ENCODE data around the gene AARS2. TPM values are rescaled to one million over a fixed set of nuclear protein-coding genes. Genes with fewer than 3 reads are reported as not detected.
A peak's percentile ranks its signal among the peaks of the same experiment; 100 is the strongest.

AARS2 gene
- polyA plus RNA-seq, 3 donors from 2014 or later, result 3.1 to 12.4 (median 5.0) TPM

DNA sequence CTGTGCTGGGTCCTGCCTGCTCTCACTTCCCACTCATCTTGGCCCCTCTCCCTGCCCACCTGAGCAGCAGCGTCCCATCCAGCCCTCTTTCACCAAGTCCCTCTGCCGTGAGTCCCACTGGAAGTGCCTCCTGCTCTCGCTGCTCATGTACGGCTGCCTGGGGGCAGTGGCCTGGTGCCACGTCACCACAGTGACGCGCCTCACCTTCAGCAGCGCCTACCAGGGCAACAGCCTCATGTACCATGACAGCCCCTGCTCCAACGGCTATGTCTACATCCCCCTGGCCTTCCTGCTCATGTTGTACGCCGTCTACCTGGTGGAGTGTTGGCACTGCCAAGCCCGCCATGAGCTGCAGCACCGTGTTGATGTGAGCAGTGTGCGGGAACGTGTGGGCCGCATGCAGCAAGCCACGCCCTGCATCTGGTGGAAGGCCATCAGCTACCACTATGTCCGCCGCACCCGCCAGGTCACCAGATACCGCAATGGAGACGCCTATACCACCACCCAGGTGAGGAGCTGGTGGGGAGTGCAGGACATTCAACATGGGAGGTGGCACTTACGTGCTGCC is 40.1 kb downstream of the AARS2 start:
- Mint-ChIP-seq H3K4me3 (peak overlapping the region in 1 of 5 donors; percentile 46), H3K9me3 (no peaks in the 10 kb centered on the region), H3K27me3 (ENCODE audit: low read depth in 3 of 3) (peaks cover 15 to 42% (median 25%) of the 10 kb centered on the region in 3 donors), H3K36me3 (peaks cover 0 to 4% (median 0%) of the 10 kb centered on the region in 3 donors), H3K4me1 (peaks cover 12 to 13% of the 10 kb centered on the region in 2 donors), H3K27ac (no peak overlapping the region)
- DNase-seq, result no peak

DNA sequence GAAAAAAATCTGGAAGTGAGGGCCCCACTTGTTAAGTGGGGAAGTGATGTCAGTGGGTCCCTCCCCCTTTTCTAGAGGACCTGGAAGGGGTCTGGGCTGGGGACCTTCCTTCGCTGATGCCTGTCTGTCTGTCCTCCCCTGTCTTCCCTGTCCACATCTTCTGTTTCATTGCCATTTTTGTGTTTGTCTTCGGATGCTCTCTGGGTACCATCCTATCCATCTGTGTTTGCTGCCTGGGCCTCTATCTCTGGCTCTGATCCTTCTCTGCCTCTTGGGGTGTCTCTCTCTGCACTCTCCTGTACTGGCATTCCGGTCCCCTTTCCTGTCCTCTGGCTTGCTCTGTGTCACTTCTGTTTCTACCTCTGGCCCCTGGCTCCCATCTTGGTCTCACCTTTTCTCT is 40.6 kb downstream of the AARS2 start:
- peaks cover 15 to 38% (median 25%) of the 10 kb centered on the region in 3 donors for H3K27me3 Mint-ChIP-seq (ENCODE audit: low read depth in 3 of 3)
- H3K36me3 Mint-ChIP-seq, result peaks cover 0 to 4% (median 0%) of the 10 kb centered on the region in 3 donors
- peak overlapping the region in 3 of 5 donors; percentile 15 to 37 (median 30) for H3K4me3 Mint-ChIP-seq
- H3K4me1 Mint-ChIP-seq, result peaks cover 13 to 14% of the 10 kb centered on the region in 2 donors
- no peak overlapping the region for H3K27ac Mint-ChIP-seq
- H3K9me3 Mint-ChIP-seq, result no peaks in the 10 kb centered on the region
- no peak for DNase-seq

DNA sequence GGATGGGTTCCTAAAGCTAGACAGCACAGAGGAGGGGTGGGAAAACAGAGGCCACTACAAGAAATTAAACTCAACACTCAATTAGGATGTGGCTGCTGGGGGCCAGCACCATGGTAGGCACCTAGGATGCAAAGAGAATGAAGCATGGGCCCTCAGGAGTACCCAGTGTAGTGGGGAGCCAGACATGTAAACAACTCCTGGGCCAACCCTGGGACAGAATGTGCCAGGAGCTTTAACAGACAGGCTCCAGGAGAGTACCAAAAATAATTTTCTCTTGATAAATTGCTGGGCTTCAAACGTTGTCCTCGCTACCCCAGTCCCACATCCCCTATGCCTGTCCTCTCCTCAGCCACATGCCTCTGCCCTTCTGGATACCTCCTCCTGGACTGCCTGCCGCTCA is 41.2 kb downstream of the AARS2 start:
- H3K27me3 Mint-ChIP-seq (ENCODE audit: low read depth in 3 of 3), result peaks cover 15 to 32% (median 25%) of the 10 kb centered on the region in 3 donors
- no peak for DNase-seq
- H3K36me3 Mint-ChIP-seq, result peaks cover 0 to 4% (median 0%) of the 10 kb centered on the region in 3 donors
- H3K27ac Mint-ChIP-seq, result no peak overlapping the region
- no peaks in the 10 kb centered on the region for H3K9me3 Mint-ChIP-seq
- H3K4me1 Mint-ChIP-seq, result peaks cover 13 to 14% of the 10 kb centered on the region in 2 donors
- H3K4me3 Mint-ChIP-seq, result peak overlapping the region in 1 of 5 donors; percentile 44

DNA sequence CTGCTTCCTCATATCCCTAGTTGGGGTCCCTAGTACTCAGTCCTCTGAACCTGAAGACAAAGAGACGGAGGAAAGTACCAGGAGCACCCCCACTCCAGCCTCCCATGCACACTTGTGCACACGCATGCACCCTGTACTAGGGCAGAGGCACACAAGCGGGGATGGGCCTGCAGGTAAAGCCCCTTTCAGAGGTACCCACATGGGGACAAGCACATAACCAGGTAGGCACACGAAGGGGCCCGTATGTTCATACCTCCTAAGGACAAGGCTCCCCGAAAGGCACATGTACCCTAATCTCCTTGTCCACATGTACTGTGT is 41.8 kb downstream of the AARS2 start:
- peak overlapping the region; percentile 68 to 81 (median 70) for H3K4me3 Mint-ChIP-seq
- H3K27ac Mint-ChIP-seq, result peak overlapping the region in 1 of 6 donors; percentile 50
- peaks cover 13 to 19% of the 10 kb centered on the region in 2 donors for H3K4me1 Mint-ChIP-seq
- H3K36me3 Mint-ChIP-seq, result peaks cover 0 to 4% (median 0%) of the 10 kb centered on the region in 3 donors
- no peak for DNase-seq
- H3K27me3 Mint-ChIP-seq (ENCODE audit: low read depth in 3 of 3), result peaks cover 12 to 35% (median 23%) of the 10 kb centered on the region in 3 donors
- H3K9me3 Mint-ChIP-seq, result no peaks in the 10 kb centered on the region

DNA sequence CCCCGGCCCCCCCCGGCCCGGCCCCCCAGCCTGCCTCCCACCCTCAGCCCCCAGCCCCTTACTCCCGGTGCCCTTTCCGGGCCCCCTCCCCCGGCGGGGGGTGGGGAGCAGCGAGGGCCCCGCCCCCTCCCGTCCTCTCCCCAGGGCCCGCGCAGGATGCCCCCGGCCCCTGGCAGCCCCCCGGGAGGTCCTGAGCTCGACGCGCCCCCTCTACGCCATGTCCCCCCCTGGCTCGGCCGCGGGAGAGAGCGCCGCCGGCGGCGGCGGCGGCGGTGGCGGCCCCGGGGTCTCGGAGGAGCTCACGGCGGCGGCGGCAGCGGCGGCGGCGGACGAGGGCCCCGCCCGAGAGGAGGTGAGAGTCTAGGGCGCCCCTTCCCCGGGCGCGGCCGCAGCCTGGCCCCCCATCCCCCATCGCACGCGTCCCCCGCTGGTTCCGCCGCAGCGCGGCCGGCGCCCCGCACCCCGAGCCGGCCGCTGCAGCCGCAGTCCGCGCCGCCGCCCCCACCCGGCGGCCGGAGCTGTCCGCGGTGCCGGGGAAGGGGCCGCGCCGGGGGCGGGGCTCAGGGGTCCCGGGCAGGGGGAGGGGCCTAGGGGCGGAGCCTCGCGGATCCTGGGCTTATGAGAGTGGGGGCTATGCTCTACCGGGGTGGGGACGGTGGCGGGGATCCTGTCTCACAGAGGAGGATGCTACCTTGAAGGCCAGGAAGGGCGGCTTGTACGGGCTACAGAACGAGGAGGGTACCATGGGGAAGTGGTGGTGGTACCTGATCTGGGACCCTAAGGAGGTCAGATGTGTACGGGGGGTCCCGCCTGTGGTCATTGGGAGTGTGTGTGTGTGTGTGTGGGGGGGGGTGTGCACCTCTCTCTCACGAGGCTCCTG is 42.4 kb downstream of the AARS2 start:
- no peak overlapping the region for H3K27ac Mint-ChIP-seq
- DNase-seq, result no peak
- H3K4me3 Mint-ChIP-seq, result peak overlapping the region; percentile 68 to 81 (median 70)
- no peaks in the 10 kb centered on the region for H3K9me3 Mint-ChIP-seq
- H3K4me1 Mint-ChIP-seq, result peaks cover 18 to 22% of the 10 kb centered on the region in 2 donors
- H3K36me3 Mint-ChIP-seq, result peaks cover 0 to 4% (median 0%) of the 10 kb centered on the region in 3 donors
- peaks cover 12 to 35% (median 23%) of the 10 kb centered on the region in 3 donors for H3K27me3 Mint-ChIP-seq (ENCODE audit: low read depth in 3 of 3)

DNA sequence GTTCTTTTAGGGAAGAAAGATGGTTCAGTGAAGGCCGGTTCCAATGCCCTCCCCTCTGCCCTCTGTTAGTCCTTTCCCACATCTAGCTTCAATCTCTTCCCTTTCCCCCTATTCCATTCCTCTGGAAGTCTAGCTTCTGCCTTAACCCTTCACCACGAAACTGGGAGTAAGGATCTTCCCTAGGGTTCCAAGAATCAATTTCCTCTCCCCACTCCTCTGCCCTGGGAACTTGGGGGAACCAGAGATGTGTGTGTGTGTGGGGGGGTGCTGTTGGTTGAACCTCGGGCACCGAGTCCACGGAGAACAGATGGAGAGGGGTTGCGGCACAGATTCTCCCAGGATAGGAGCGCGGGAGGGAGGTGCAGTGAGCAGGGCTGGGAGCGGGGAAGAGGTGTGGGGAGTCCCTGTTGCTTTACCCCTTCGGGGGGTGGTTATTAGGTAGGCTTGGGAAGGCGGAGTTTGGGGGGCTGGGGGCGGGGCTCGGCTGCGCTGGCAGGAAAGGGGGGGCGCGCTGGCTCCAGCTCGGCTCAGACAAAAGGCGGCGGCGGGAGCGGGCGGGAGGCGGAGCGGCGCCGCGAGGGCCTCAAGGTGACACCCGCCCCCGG is 43.1 kb downstream of the AARS2 start, which contains the start of gene TMEM151B:
TMEM151B (plus strand) TSS at position 530 of the 605 bp plus-strand sequence. CDS start 293 bp downstream, outside the sequence.
- H3K9me3 Mint-ChIP-seq, result no peaks in the 10 kb centered on the region
- H3K4me3 Mint-ChIP-seq, result peak within 1 kb of the TSS; percentile 68 to 81 (median 70)
- H3K27ac Mint-ChIP-seq, result no peak within 1 kb of the TSS
- H3K27me3 Mint-ChIP-seq (ENCODE audit: low read depth in 3 of 3), result peaks cover 12 to 35% (median 28%) of the 10 kb centered on the region in 3 donors
- DNase-seq, result no peak
- peaks cover 0 to 4% (median 0%) of the 10 kb centered on the region in 3 donors for H3K36me3 Mint-ChIP-seq
- peaks cover 19 to 22% of the 10 kb centered on the region in 2 donors for H3K4me1 Mint-ChIP-seq

DNA sequence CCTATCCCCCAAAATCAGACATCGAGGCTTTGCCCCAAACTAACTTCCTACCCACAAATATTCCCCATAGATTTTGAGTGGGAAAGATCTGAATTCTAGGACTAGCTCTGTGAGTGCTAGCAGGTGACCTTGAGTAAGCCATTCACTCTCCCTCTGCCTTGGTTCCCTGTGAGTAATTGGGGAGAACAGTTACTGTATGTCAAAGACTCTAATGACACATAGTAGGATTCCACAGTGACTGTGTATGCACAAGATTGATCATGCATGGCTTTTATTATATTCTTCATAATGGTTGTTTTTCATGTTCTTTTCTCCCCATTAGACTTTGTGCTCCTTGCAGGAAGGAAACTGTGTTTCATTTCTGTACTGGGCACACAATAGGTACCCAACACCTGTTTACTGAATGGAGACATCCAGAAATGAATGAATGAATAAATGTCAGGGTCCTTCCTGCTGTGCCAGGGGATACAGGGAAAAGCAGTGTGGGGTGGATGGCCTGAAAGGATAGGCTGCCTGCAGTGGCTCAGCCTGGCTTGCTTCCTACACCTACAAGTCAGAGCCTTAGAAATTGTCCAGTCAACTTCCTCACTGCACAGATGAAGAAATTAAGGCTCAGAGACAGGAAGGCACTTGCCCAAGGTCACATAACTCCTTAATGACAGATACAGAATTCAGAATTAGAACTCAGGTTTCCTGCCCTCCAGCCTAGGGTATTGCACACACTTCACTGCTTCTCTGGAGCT is 43.8 kb downstream of the AARS2 start:
- peaks cover 0 to under 1% (median 0%) of the 10 kb centered on the region in 3 donors for H3K36me3 Mint-ChIP-seq

DNA sequence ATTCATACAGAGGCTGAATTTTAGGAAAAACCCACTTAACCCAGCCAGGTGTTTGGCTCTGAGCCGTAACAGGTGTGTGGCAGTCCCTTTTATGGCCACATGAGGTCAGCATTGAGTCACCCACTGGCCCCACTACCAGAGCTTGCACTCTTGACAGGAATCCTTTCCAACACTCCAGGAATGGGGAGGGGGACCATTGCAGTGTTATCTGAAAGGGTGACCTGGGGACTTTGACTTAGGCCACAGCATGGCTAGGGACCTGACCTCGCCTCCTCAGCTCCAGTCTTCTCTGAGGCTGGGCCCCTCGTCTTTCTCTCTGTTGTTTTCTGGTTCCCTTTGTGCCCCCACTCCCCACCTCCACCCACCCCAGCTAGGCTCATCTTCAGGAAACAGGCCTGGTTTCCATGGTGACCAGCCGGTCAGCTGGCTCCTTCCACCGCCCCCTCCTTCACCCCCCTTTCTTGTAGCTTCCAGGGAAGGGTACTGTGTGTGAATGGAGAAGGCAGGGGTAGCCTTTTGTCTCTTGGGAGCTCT is 45.0 kb downstream of the AARS2 start:
- H3K27me3 Mint-ChIP-seq (ENCODE audit: low read depth in 3 of 3), result peaks cover 9 to 30% (median 21%) of the 10 kb centered on the region in 3 donors
- H3K4me3 Mint-ChIP-seq, result peak overlapping the region in 1 of 5 donors; percentile 18
- H3K36me3 Mint-ChIP-seq, result no peaks in the 10 kb centered on the region
- peak; percentile 48 to 52 (median 49) for DNase-seq
- peaks cover 0 to 2% (median 0%) of the 10 kb centered on the region in 6 donors for H3K9me3 Mint-ChIP-seq
- peaks cover 31 to 37% of the 10 kb centered on the region in 2 donors for H3K4me1 Mint-ChIP-seq
- H3K27ac Mint-ChIP-seq, result peak overlapping the region in 3 of 6 donors; percentile 36 to 61 (median 58)

More for the DNA sequence above, 43.8 kb downstream of the AARS2 start:
- H3K27ac Mint-ChIP-seq, result no peak overlapping the region
- H3K9me3 Mint-ChIP-seq, result no peaks in the 10 kb centered on the region
- H3K4me1 Mint-ChIP-seq, result peaks cover 21 to 25% of the 10 kb centered on the region in 2 donors
- peak overlapping the region; percentile 25 to 60 (median 52) for H3K4me3 Mint-ChIP-seq
- DNase-seq, result no peak
- H3K27me3 Mint-ChIP-seq (ENCODE audit: low read depth in 3 of 3), result peaks cover 9 to 30% (median 30%) of the 10 kb centered on the region in 3 donors

DNA sequence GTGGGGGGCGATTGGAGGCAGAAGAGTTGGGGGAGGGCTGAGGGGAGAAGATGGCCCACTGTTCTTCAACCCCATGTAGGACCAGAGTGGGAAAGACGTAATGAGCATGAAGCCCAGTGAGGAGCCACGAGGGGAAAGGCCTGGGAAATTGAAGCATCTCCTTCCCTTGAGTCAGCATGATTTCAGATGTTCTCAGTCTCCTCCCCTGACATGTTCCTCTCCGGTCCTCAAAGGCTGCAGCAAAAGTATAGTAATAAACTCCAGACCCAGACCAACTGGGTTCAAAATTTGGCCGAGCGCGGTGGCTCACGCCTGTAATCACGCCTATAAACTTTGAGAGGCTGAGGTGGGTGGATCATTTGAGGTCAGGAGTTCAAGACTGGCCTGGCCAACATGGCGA is 45.9 kb downstream of the AARS2 start:
- H3K27ac Mint-ChIP-seq, result peak overlapping the region; percentile 78 to 95 (median 92)

DNA sequence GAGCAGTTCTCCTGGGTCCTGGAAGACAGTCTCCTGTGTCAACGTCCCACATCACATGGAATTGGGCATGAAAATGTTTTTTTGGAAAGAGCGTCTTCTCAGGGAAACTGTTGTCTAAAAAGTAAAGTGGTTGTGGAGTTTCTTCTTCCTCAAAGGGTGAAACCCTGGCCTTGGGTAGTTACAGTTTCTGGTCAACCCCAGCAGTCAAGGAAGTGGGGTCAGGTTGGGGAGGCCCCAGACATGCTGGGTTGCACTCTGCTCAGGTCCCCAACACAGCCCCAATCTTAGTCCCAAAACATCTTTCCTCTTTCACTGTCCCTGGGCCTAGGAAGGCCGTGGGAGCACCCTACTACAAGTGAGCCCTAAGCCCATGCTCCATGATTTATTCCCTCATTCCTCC is 46.8 kb downstream of the AARS2 start:
- H3K27ac Mint-ChIP-seq, result peak overlapping the region; percentile 78 to 95 (median 92)
- peaks cover 0 to 2% (median 0%) of the 10 kb centered on the region in 6 donors for H3K9me3 Mint-ChIP-seq
- no peaks in the 10 kb centered on the region for H3K36me3 Mint-ChIP-seq
- H3K4me1 Mint-ChIP-seq, result peaks cover 39 to 47% of the 10 kb centered on the region in 2 donors
- DNase-seq, result no peak
- H3K27me3 Mint-ChIP-seq (ENCODE audit: low read depth in 3 of 3), result peaks cover 4 to 21% (median 14%) of the 10 kb centered on the region in 3 donors
- peak overlapping the region; percentile 89 to 95 (median 92) for H3K4me3 Mint-ChIP-seq

More for the DNA sequence above, 45.9 kb downstream of the AARS2 start:
- Mint-ChIP-seq H3K4me1 (peaks cover 40 to 46% of the 10 kb centered on the region in 2 donors), H3K27me3 (ENCODE audit: low read depth in 3 of 3) (peaks cover 9 to 24% (median 18%) of the 10 kb centered on the region in 3 donors), H3K36me3 (no peaks in the 10 kb centered on the region), H3K9me3 (peaks cover 0 to 2% (median 0%) of the 10 kb centered on the region in 6 donors), H3K4me3 (no peak overlapping the region)
- no peak for DNase-seq

DNA sequence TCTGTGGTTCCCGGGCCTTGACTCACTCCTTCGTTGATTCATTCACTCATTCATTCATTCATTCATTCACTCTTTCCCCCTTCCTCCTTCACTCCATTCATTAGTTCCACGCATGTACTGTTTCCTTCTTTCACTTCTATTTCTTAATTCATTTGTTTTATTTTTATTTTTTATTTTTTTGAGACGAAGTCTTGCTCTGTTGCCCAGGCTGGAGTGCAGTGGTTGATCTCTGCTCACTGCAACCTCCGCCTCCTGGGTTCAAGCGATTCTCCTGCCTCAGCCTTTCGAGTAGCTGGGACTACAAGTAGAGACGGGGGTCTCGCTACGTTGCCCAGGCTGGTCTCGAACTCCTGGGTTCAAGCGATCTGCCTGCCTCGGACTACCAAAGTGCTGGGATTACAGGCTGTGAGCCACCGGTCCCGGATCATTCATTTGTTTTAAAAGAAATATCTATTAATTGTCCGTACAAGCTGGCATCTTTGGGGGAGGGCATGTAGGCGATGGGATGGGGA is 47.4 kb downstream of the AARS2 start:
- DNase-seq, result no peak
- Mint-ChIP-seq H3K4me3 (peak overlapping the region; percentile 89 to 95 (median 92)), H3K9me3 (peaks cover 0 to 2% (median 0%) of the 10 kb centered on the region in 6 donors), H3K4me1 (peaks cover 41 to 48% of the 10 kb centered on the region in 2 donors), H3K27me3 (ENCODE audit: low read depth in 3 of 3) (peaks cover 0 to 18% (median 11%) of the 10 kb centered on the region in 3 donors), H3K27ac (peak overlapping the region; percentile 78 to 95 (median 94)), H3K36me3 (peaks cover 4 to 5% (median 5%) of the 10 kb centered on the region in 3 donors)

DNA sequence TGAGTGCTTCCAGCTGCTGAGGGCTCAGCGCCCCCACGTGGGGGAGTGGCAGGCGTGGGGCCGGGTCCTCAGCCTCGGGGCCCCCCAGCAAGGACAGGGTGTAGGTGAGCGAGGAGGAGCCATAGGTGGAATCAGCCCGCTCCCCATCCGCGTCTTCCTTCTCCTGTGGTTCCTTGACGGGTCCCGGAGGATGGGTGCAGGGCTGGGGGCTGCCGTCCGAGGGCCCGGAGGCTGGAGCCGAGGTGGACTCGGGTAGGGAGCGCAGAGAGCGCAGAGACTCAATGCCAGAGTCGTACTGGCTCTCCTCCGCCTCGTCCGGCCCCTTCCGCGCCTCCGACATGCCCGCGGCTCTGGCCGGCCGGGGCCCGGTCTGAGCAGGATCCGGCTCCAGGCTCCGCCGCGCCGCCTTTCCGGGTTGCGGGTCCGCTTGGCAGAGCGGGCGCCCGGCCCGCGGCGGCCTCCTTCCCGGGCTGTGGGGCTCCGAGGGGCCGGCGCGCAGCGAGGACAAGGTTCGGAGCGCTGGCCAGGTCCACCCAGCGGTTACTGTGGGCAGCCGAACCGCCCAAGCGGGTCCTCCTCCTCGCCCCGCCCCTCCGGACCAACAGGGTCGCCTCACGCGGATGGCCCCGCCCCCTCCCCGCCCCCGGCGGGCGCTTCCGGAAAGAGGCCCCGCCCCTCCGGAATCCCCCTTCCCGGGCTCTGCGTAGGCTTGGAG is 48.0 kb downstream of the AARS2 start, which contains the start of gene NFKBIE:
NFKBIE (minus strand) TSS at position 545 of the 715 bp plus-strand sequence; CDS start at position 340, 205 bp downstream.
- peak within 1 kb of the TSS; percentile 85 to 97 (median 95) for H3K27ac Mint-ChIP-seq
- peaks cover 0 to 20% (median 11%) of the 10 kb centered on the region in 3 donors for H3K27me3 Mint-ChIP-seq (ENCODE audit: low read depth in 3 of 3)
- peak; percentile 94 to 96 (median 95) for DNase-seq

More for the DNA sequence above, 48.0 kb downstream of the AARS2 start, which contains the start of gene NFKBIE:
- H3K4me3 Mint-ChIP-seq, result peak within 1 kb of the TSS; percentile 89 to 95 (median 92)
- peaks cover 0 to 2% (median 0%) of the 10 kb centered on the region in 6 donors for H3K9me3 Mint-ChIP-seq
- peaks cover 42 to 48% of the 10 kb centered on the region in 2 donors for H3K4me1 Mint-ChIP-seq
- H3K36me3 Mint-ChIP-seq, result peaks cover 5 to 8% (median 6%) of the 10 kb centered on the region in 3 donors
